ENCODE measurements around the gene CLDN20.

Gene CLDN20

GRCh38 chr6:155315516-155315871 is 51.7 kb downstream of the CLDN20 start:
- no peak for TF ChIP-seq Cebpa-rat (IDR thresholded peaks at IDR 0.05)
- H4K20me1 ChIP-seq = no peaks in the 10 kb centered on the region
- H3K4me2 ChIP-seq = peak overlapping the region; percentile 65 to 87 (median 74)
- no peaks in the 10 kb centered on the region for H3K27me3 ChIP-seq
- peaks cover 0 to 22% (median 11%) of the 10 kb centered on the region in 11 experiments; a peak in 11 of 22 replicates for H3K36me3 ChIP-seq
- peak overlapping the region; percentile 85 to 99 (median 90); a peak in 17 of 20 replicates for H3K4me3 ChIP-seq
- H3K9me3 ChIP-seq (replicated peaks in 1 of 11) = peaks cover 0 to 11% (median 0%) of the 10 kb centered on the region in 11 experiments; a peak in 5 of 22 replicates
- peak overlapping the region in 10 of 11 experiments; percentile 68 to 90 (median 80); a peak in 19 of 22 replicates for H3K27ac ChIP-seq
- H3K4me1 ChIP-seq = peaks cover 15 to 48% (median 29%) of the 10 kb centered on the region in 10 experiments
- peak overlapping the region in 10 of 11 experiments; percentile 82 to 91 (median 88); a peak in 15 of 22 replicates for H3K9ac ChIP-seq

- no peaks in the 10 kb centered on the region for H4K20me1 ChIP-seq
- no peaks in the 10 kb centered on the region for H3K27me3 ChIP-seq
- H3K4me1 ChIP-seq = peaks cover 15 to 52% (median 30%) of the 10 kb centered on the region in 10 experiments
- TF ChIP-seq Cebpa-rat (IDR thresholded peaks at IDR 0.05) = no peak
- H3K9me3 ChIP-seq (replicated peaks in 1 of 11) = peaks cover 0 to 11% (median 0%) of the 10 kb centered on the region in 11 experiments; a peak in 5 of 22 replicates
- peaks cover 0 to 12% (median 3%) of the 10 kb centered on the region in 11 experiments; a peak in 5 of 22 replicates for H3K36me3 ChIP-seq
- no peak overlapping the region for H3K9ac ChIP-seq
- peak overlapping the region in 1 of 11 experiments; percentile 87; a peak in 2 of 22 replicates for H3K4me2 ChIP-seq
- H3K4me3 ChIP-seq = no peak overlapping the region
- peak overlapping the region in 1 of 11 experiments; percentile 90; a peak in 2 of 22 replicates for H3K27ac ChIP-seq
These were observed 52.6 kb downstream of the CLDN20 start for GRCh38 chr6:155316419-155316818.

GRCh38 chr6:155317186-155317585 is 53.4 kb downstream of the CLDN20 start:
- no peak overlapping the region for H3K4me2 ChIP-seq
- no peaks in the 10 kb centered on the region for H3K27me3 ChIP-seq
- H4K20me1 ChIP-seq = no peaks in the 10 kb centered on the region
- TF ChIP-seq Cebpa-rat (IDR thresholded peaks at IDR 0.05) = no peak
- H3K36me3 ChIP-seq = peaks cover 0 to 8% (median 0%) of the 10 kb centered on the region in 11 experiments; a peak in 3 of 22 replicates
- no peak overlapping the region for H3K4me3 ChIP-seq
- H3K4me1 ChIP-seq = peaks cover 15 to 52% (median 30%) of the 10 kb centered on the region in 10 experiments
- H3K9ac ChIP-seq = no peak overlapping the region
- H3K27ac ChIP-seq = no peak overlapping the region
- peaks cover 0 to 11% (median 0%) of the 10 kb centered on the region in 11 experiments; a peak in 5 of 22 replicates for H3K9me3 ChIP-seq (replicated peaks in 1 of 11)

GRCh38 chr6:155319902-155320301 is 56.1 kb downstream of the CLDN20 start:
- no peak for TF ChIP-seq Cebpa-rat (IDR thresholded peaks at IDR 0.05)

GRCh38 chr6:155324172-155324571 is 60.4 kb downstream of the CLDN20 start:
- Histone ChIP-seq H3K36me3 (no peaks in the 10 kb centered on the region), H3K9ac (no peak overlapping the region), H4K20me1 (no peaks in the 10 kb centered on the region), H3K4me2 (no peak overlapping the region), H3K9me3 (replicated peaks in 1 of 11) (peaks cover 0 to 5% (median 0%) of the 10 kb centered on the region in 11 experiments; a peak in 2 of 22 replicates), H3K4me1 (peaks cover 0 to 37% (median 28%) of the 10 kb centered on the region in 10 experiments; a peak in 14 of 20 replicates), H3K4me3 (no peak overlapping the region), H3K27ac (no peak overlapping the region), H3K27me3 (no peaks in the 10 kb centered on the region)
- TF ChIP-seq Cebpa-rat (IDR thresholded peaks at IDR 0.05) = no peak

More at GRCh38 chr6:155319902-155320301, 56.1 kb downstream of the CLDN20 start:
- Histone ChIP-seq H3K9ac (peak overlapping the region in 1 of 11 experiments; percentile 19; a peak in 1 of 22 replicates), H3K27ac (peak overlapping the region in 4 of 11 experiments; percentile 39 to 55 (median 51); a peak in 8 of 22 replicates), H3K9me3 (replicated peaks in 1 of 11) (peaks cover 0 to 11% (median 0%) of the 10 kb centered on the region in 11 experiments; a peak in 5 of 22 replicates), H3K27me3 (no peaks in the 10 kb centered on the region), H3K36me3 (no peaks in the 10 kb centered on the region), H3K4me2 (peak overlapping the region in 9 of 11 experiments; percentile 10 to 76 (median 57); a peak in 15 of 22 replicates), H3K4me1 (peaks cover 6 to 44% (median 21%) of the 10 kb centered on the region in 10 experiments), H3K4me3 (peak overlapping the region in 5 of 10 experiments; percentile 35 to 58 (median 40); a peak in 8 of 20 replicates), H4K20me1 (no peaks in the 10 kb centered on the region)

GRCh38 chr6:155324993-155325392 is 61.2 kb downstream of the CLDN20 start:
- H3K4me2 ChIP-seq = no peak overlapping the region

GRCh38 chr6:155325700-155326516 is 62.1 kb downstream of the CLDN20 start:
- TF ChIP-seq Cebpa-rat (IDR thresholded peaks at IDR 0.05) = no peak
- H3K9ac ChIP-seq = no peak overlapping the region
- H3K36me3 ChIP-seq = no peaks in the 10 kb centered on the region
- H3K4me3 ChIP-seq = no peak overlapping the region
- no peaks in the 10 kb centered on the region for H4K20me1 ChIP-seq
- H3K4me1 ChIP-seq = peaks cover 0 to 23% (median 13%) of the 10 kb centered on the region in 10 experiments; a peak in 14 of 20 replicates
- no peak overlapping the region for H3K4me2 ChIP-seq
- H3K27me3 ChIP-seq = no peaks in the 10 kb centered on the region
- H3K9me3 ChIP-seq (replicated peaks in 1 of 11) = no peaks in the 10 kb centered on the region
- no peak overlapping the region for H3K27ac ChIP-seq

More at GRCh38 chr6:155324993-155325392, 61.2 kb downstream of the CLDN20 start:
- H4K20me1 ChIP-seq = no peaks in the 10 kb centered on the region
- H3K27me3 ChIP-seq = no peaks in the 10 kb centered on the region
- H3K27ac ChIP-seq = no peak overlapping the region
- no peak for TF ChIP-seq Cebpa-rat (IDR thresholded peaks at IDR 0.05)
- no peak overlapping the region for H3K9ac ChIP-seq
- peaks cover 0 to 32% (median 21%) of the 10 kb centered on the region in 10 experiments; a peak in 14 of 20 replicates for H3K4me1 ChIP-seq
- no peaks in the 10 kb centered on the region for H3K36me3 ChIP-seq
- no peaks in the 10 kb centered on the region for H3K9me3 ChIP-seq (replicated peaks in 1 of 11)
- H3K4me3 ChIP-seq = no peak overlapping the region
